Muscle of back (tissue), 13 donors: ENCODE data around the gene NXPE3. TPM values are rescaled to one million over a fixed set of nuclear protein-coding genes. Genes with fewer than 3 reads are reported as not detected.
"Not testable (repeated sequence)": the region's sequence is repeated elsewhere in the genome, so short reads cannot be mapped to it uniquely, and the experiment has no call there.

Source experiments
- DNase-seq, 3 donors: peaks; one replicate each; pipeline versions ENCODE4 v3.0.0 to v3.0.0-alpha.2; 2013
- long read RNA-seq, 9 donors: transcript quantifications; one replicate each; lab custom pipeline, GENCODE V29; 2026
- polyA plus RNA-seq, 10 donors: library from polyadenylated mRNA; unstranded; fragments of 120-200 nt; gene quantifications; one replicate each; pipeline ENCODE4 v1.2.1, GENCODE V29; 2013; ENCODE audit not compliant: insufficient read length in 10 of 10

The NXPE3 gene
- 10 to 100 TPM; 13.7 to 24.1 (median 19.0) TPM for polyA plus RNA-seq
- long read RNA-seq, donor 1 = 0 reads
- long read RNA-seq, donor 2 = 0 reads
- long read RNA-seq, donor 3 = 0 reads
- long read RNA-seq, donor 4, partial matches to known transcripts = 6 of 7 reads
- long read RNA-seq, donor 4, other reads (novel, unspliced or antisense) = 0 of 7 reads
- long read RNA-seq, donor 5, partial matches to known transcripts = 0 of 4 reads
- long read RNA-seq, donor 5, other reads (novel, unspliced or antisense) = 0 of 4 reads
- long read RNA-seq, donor 6, partial matches to known transcripts = 0 of 1 reads
- long read RNA-seq, donor 6, other reads (novel, unspliced or antisense) = 0 of 1 reads
- long read RNA-seq, donor 7, partial matches to known transcripts = 0 of 4 reads
- long read RNA-seq, donor 7, other reads (novel, unspliced or antisense) = 0 of 4 reads
- long read RNA-seq, donor 8 = 0 reads
- long read RNA-seq, donor 9, partial matches to known transcripts = 0 of 1 reads
- long read RNA-seq, donor 9, other reads (novel, unspliced or antisense) = 0 of 1 reads

- DNase-seq = peak; percentile 78 to 95 (median 87)
Observed at GRCh38 chr3:101779047-101779821, at the start of gene NXPE3. TSS of gene NXPE3 (plus strand) at chr3:101779211. CDS start at chr3:101785597, 6,386 bp downstream.

DNA sequence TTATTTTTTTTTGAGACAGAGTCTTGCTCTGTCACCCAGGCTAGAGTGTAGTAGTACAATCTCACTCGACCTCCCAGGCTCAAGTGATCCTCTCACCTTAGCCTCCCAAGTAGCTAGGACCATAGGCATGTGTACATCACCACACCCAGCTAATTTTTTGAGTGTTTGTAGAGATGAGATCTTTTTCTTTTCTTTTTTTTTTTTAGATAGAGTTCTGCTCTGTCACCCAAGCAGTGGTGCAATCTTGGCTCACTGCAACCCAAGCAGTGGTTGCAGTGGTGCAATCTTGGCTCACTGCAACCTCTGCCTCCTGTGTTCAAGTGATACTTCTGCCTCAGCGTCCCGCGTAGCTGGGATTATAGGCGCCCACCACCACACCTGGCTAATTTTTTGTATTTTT, 49.4 kb upstream of the NXPE3 start:
- no peak for DNase-seq

GRCh38 chr3:101730839-101731238, 48.2 kb upstream of the NXPE3 start:
- no peak for DNase-seq

DNA sequence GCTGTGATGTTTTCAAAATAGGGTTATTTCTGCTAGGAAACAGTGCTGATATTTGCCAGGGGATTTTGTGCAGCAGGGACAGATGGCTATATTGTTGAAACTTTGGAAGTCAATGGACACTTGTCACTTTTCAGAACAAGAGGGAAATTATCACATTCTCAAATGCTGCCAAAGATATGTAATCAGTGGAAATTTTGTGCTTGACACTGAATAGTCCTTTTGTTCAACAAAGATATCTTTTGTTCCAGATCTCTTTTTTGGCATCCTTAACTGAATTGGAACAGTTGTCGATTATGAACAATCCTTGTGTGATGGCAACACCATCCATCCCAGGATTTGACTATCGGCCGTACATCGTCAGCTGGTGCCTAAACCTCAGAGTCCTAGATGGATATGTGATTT, 46.8 kb upstream of the NXPE3 start:
- no peak for DNase-seq

DNA sequence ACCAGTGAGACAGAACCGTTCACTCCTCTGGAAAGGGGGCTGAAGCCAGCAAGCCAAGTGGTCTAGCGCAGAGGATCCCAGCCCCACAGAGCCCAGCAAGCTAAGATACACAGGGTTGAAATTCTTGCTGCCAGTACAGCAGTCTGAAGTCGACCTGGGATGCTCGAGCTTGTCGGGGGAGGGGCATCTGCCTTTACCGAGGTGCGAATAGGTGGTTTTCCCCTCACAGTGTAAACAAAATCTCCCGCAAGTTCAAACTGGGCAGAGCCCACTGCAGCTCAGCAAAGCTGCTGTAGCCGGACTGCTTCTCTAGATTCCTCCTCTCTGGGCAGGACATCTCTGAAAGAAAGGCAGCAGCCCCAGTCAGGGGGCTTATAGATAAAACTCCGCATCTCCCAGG, 43.2 kb upstream of the NXPE3 start:
- no peak for DNase-seq

DNA sequence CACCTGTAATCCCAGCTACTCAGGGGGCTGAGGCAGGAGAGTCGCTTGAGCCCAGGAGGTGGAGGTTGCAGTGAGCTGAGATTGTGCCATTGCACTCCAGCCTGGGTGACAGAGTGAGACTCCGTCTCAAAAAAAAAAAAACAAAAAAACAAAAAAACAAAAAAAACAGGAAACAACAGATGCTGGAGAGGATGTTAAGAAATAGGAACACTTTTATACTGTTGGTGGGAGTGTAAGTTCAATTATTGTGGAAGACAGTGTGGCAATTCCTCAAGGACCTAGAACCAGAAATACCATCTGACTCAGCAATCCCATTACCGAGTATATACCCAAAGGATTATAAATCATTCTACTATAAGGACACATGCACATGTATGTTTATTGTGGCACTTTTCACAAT, 37.1 kb upstream of the NXPE3 start:
- DNase-seq = not testable (repeated sequence)

DNA sequence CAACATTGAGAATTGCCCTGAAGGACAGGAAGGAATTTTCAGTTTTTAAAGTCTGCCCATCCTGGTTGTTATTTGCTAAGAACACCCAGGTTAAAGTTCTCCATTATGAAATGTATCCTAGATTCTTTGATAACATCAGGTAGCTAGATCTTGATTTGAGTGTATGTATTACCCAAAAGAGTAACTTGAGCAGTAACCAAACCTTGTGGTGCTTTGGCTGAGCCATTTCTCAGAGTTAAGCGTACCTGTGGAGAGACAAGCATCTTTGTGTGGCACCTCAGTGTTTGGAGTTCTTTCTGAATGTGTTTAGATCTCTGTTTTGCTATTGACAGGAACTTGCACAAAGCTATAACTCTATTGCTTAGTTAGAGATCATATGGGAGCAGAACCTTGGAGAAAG, 34.2 kb upstream of the NXPE3 start:
- no peak for DNase-seq

GRCh38 chr3:101745934-101746333, 33.1 kb upstream of the NXPE3 start:
- DNase-seq = not testable (repeated sequence)

- DNase-seq = not testable (repeated sequence)
Observed at GRCh38 chr3:101753386-101754113, 25.5 kb upstream of the NXPE3 start.

- no peak for DNase-seq
Observed at GRCh38 chr3:101758224-101758623, 20.8 kb upstream of the NXPE3 start.

DNA sequence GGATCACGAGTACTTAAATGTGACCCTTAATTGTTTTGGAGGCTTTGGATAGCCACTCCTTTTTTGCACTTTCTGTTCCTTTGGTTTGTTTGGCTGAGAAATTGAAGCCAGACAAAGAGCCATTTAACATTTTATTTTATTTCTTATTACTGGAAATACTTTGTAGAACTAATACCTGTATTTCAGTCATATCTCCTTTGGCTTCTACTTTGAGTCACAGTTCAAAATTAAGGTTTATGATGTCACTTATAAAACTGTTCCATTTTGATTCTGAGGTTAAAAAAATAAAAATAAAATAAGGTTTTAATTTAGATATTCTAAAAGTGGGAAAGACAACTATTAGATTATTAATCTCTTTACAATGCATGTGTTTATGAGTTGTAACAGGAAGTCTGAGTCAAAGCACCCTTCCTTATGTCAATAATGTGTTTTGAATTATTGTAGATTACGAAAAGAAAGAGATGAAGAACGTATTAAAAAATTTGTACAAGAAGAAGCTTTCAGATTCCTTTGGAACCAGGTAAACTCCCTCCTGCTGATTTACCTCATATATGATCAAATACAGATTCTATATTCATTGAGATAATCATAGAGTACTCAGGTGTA, 16.9 kb upstream of the NXPE3 start:
- no peak for DNase-seq

DNA sequence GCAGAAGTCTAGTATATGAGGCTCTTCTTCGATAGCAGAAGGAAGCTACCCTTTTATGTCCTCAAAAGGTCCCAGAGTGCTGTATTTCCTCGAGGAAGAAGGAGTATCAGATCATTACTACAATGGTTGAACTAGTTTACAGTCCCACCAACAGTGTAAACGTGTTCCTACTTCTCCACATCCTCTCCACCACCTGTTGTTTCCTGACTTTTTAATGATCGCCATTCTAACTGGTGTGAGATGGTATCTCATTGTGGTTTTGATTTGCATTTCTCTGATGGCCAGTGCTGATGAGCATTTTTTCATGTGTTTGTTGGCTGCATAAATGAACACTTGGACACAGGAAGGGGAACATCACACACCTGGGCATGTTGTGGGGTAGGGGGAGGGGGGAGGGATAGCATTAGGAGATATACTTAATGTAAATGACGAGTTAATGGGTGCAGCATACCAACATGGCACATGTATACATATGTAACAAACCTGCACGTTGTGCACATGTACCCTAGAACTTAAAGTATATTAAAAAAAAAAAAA, 1.2 kb upstream of the NXPE3 start:
- not testable (repeated sequence) for DNase-seq

- no peak for DNase-seq
Observed at GRCh38 chr3:101778385-101779046, 495 bp upstream of the NXPE3 start.

DNA sequence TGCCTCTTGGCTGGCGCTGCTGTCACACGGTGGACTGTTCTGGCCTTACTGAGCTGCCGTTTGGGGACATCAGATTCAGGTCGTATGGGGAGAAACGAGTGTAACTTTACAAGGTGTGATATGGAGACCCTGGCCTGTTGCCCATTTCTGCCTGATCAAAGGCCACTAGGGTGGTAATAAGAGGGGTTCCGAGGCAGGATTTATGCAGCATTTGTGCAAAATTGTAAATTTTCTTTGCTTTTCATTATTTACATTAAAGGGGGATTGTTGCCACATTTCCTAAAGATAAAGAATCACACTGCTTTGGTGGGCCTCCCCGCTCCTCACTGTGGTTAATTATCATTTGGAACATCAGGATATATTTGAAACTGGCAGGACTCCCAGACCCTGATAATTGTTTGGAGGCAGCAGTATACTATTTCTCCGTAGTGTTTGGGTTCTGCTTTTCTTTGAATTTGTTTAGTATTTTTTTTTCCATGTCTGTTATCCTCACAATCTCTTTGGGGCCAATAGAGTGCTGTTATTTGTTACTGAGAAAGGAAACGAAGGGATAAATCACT, 891 bp downstream of the NXPE3 start:
- peak in 1 of 3 donors; percentile 22 for DNase-seq

- DNase-seq = peak in 2 of 3 donors; percentile 21 to 26
Observed at GRCh38 chr3:101780661-101781060, 1.6 kb downstream of the NXPE3 start.

DNA sequence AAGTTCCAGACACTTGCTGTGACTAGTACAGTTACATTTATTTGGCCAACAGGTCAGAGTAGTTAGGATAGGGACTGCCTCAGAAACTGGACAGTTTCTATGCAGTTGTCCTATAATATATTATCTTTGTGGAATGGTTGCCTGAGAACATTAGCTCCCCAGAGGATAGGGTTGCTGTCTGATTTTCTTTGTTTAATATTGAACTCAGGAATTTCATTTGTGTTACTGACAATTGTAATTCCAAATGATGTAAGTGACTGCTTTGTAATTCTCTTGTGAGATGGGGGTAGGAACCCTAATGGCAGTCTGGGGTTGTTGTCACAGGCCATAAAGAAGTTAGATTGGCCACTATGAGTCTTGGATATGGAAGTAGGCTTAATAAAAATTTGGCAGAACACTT, 2.2 kb downstream of the NXPE3 start:
- DNase-seq = peak in 1 of 3 donors; percentile 13

- no peak for DNase-seq
Observed at GRCh38 chr3:101784855-101785613, 6.0 kb downstream of the NXPE3 start.

DNA sequence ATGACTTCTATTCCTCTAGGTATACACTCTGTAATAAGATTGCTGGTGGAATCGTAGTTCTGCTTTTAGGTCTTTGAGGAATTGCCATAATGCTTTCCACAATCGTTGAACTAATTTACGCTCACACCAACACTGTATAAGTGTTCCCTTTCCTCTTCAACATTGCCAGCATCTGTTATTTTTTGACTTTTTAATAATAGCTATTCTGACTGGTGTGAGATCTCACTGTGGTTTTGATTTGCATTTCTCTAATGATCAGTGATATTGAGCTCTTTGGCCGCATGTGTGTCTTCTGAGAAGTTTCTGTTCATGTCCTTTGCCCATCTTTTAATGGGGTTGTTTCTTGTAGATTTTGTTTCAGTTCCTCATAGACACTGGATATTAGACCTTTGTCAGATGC, 12.8 kb downstream of the NXPE3 start:
- no peak for DNase-seq

GRCh38 chr3:101796077-101796680, 17.2 kb downstream of the NXPE3 start:
- DNase-seq = no peak
